Measurements from ENCODE around the gene PEBP1.
A peak's percentile ranks its signal among the peaks of the same experiment; 100 is the strongest.
"Not testable (repeated sequence)": the region's sequence is repeated elsewhere in the genome, so short reads cannot be mapped to it uniquely, and the experiment has no call there.

The PEBP1 gene

GRCh38 chr12:118127867-118128266, 8.1 kb upstream of the PEBP1 start:
- DNase-seq (ENCODE audit: low read depth): no peak
- no peak overlapping the region for H3K4me3 ChIP-seq (ENCODE audit: low read length)
- TF ChIP-seq CTCF (IDR thresholded peaks at IDR 0.05; ENCODE audit: insufficient read depth, low read depth, low read length, missing control alignments): no peak

GRCh38 chr12:118129436-118129835, 6.5 kb upstream of the PEBP1 start:
- H3K4me3 ChIP-seq (ENCODE audit: low read length); DNase-seq (ENCODE audit: low read depth): not testable (repeated sequence)

- TF ChIP-seq CTCF (IDR thresholded peaks at IDR 0.05; ENCODE audit: insufficient read depth, low read depth, low read length, missing control alignments): no peak
- peak; percentile 55 for DNase-seq (ENCODE audit: low read depth)
- H3K4me3 ChIP-seq (ENCODE audit: low read length): peak overlapping the region; percentile 87
These were observed 657 bp downstream of the PEBP1 start for GRCh38 chr12:118136559-118137003.

- H3K4me3 ChIP-seq (ENCODE audit: low read length): peak overlapping the region; percentile 87
- DNase-seq (ENCODE audit: low read depth): no peak
- no peak for TF ChIP-seq CTCF (IDR thresholded peaks at IDR 0.05; ENCODE audit: insufficient read depth, low read depth, low read length, missing control alignments)
These were observed 1.3 kb downstream of the PEBP1 start for GRCh38 chr12:118137148-118137678.

- no peak for TF ChIP-seq CTCF (IDR thresholded peaks at IDR 0.05; ENCODE audit: insufficient read depth, low read depth, low read length, missing control alignments)
- H3K4me3 ChIP-seq (ENCODE audit: low read length): no peak overlapping the region
- no peak for DNase-seq (ENCODE audit: low read depth)
These were observed 4.9 kb downstream of the PEBP1 start for GRCh38 chr12:118140825-118141224.

- TF ChIP-seq CTCF (IDR thresholded peaks at IDR 0.05; ENCODE audit: insufficient read depth, low read depth, low read length, missing control alignments): no peak
- H3K4me3 ChIP-seq (ENCODE audit: low read length): no peak overlapping the region
- no peak for DNase-seq (ENCODE audit: low read depth)
These were observed 8.6 kb downstream of the PEBP1 start for GRCh38 chr12:118144499-118144898.

- no peak for DNase-seq (ENCODE audit: low read depth)
- H3K4me3 ChIP-seq (ENCODE audit: low read length): no peak overlapping the region
- no peak for TF ChIP-seq CTCF (IDR thresholded peaks at IDR 0.05; ENCODE audit: insufficient read depth, low read depth, low read length, missing control alignments)
These were observed 9.3 kb downstream of the PEBP1 start for GRCh38 chr12:118145113-118145797.
